ENCODE measurements around the gene DBP.

DBP gene

DNA sequence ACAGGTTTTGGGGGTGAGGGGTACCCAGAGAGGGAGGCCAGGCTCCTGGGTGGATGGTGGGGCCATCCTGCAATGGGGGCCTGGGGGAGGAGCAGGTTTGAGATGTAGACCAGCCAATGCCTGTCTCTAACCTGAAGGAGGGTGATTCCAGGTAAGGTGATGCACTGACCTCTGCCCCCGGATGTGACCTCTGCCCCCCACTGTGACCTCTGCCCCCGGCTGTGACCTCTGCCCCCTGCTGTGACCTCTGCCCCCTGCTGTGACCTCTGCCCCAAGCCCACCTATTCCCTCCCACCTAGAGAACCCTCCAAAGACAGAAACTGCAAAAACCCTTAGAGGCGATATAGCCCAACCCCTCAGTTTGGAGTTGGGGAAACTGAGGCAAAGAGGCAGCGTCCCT lies 40.9 kb downstream of the DBP start:
- no peaks in the 10 kb centered on the region for H4K20me1 ChIP-seq (ENCODE audit: low read depth, low read length)
- H3K27ac ChIP-seq (ENCODE audit: low read depth, low read length) = no peak overlapping the region
- no peaks in the 10 kb centered on the region for H3F3A ChIP-seq (ENCODE audit: insufficient read depth)
- H3K4me2 ChIP-seq (ENCODE audit: low read depth, low read length, poor library complexity, severe bottlenecking) = no peak overlapping the region
- H3K9me2 ChIP-seq (replicated peaks; ENCODE audit: insufficient read depth, low read length) = no peaks in the 10 kb centered on the region
- no peak overlapping the region for H3K4me3 ChIP-seq (ENCODE audit: insufficient read depth, low read length, poor library complexity, severe bottlenecking)
- no peaks in the 10 kb centered on the region for H3K9me3 ChIP-seq (ENCODE audit: insufficient read depth, low read length)
- no peak overlapping the region for H3K9ac ChIP-seq (ENCODE audit: low read length)
- no peak overlapping the region for H2AFZ ChIP-seq (ENCODE audit: low read depth, low read length, severe bottlenecking)
- H3K27me3 ChIP-seq (ENCODE audit: low read length) = no peaks in the 10 kb centered on the region
- H3K36me3 ChIP-seq (ENCODE audit: low read length) = no peaks in the 10 kb centered on the region
- H3K79me2 ChIP-seq (ENCODE audit: insufficient read depth, low read length) = no peaks in the 10 kb centered on the region
- TF ChIP-seq, protein P1, sequence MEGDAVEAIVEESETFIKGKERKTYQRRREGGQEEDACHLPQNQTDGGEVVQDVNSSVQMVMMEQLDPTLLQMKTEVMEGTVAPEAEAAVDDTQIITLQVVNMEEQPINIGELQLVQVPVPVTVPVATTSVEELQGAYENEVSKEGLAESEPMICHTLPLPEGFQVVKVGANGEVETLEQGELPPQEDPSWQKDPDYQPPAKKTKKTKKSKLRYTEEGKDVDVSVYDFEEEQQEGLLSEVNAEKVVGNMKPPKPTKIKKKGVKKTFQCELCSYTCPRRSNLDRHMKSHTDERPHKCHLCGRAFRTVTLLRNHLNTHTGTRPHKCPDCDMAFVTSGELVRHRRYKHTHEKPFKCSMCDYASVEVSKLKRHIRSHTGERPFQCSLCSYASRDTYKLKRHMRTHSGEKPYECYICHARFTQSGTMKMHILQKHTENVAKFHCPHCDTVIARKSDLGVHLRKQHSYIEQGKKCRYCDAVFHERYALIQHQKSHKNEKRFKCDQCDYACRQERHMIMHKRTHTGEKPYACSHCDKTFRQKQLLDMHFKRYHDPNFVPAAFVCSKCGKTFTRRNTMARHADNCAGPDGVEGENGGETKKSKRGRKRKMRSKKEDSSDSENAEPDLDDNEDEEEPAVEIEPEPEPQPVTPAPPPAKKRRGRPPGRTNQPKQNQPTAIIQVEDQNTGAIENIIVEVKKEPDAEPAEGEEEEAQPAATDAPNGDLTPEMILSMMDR (IDR thresholded peaks at IDR 0.05; ENCODE audit: insufficient read depth, low read length, poor library complexity, severe bottlenecking) = no peak
- no peak for TF ChIP-seq EZH2phosphoT487 (conservative IDR thresholded peaks at IDR 0.05; ENCODE audit: low read length)

DNA sequence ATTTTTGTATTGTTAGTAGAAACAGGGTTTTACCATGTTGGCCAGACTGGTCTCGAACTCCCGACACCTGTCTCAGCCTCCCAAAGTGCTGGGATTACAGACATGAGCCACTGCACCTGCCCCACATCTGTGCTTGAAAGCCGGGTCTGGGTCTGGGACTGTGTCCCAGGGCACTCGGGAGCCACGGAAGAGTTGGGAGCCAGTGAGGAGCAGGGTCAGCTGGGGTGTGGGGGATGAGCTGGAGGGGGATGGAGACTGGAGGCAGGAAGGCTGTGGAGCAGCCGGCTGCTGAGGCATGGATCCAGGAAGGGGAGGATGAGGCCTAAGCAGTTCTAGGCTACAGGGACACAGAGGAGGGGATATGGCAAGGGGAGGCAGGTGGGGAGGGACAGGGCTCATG lies 41.3 kb downstream of the DBP start:
- no peaks in the 10 kb centered on the region for H3K9me3 ChIP-seq (ENCODE audit: insufficient read depth, low read length)
- H3F3A ChIP-seq (ENCODE audit: insufficient read depth) = no peaks in the 10 kb centered on the region
- H3K36me3 ChIP-seq (ENCODE audit: low read length) = no peaks in the 10 kb centered on the region
- no peaks in the 10 kb centered on the region for H3K27me3 ChIP-seq (ENCODE audit: low read length)
- no peaks in the 10 kb centered on the region for H3K9me2 ChIP-seq (replicated peaks; ENCODE audit: insufficient read depth, low read length)
- no peak overlapping the region for H2AFZ ChIP-seq (ENCODE audit: low read depth, low read length, severe bottlenecking)
- TF ChIP-seq, protein P1 (IDR thresholded peaks at IDR 0.05; ENCODE audit: insufficient read depth, low read length, poor library complexity, severe bottlenecking) = no peak
- TF ChIP-seq EZH2phosphoT487 (conservative IDR thresholded peaks at IDR 0.05; ENCODE audit: low read length) = no peak
- no peak overlapping the region for H3K27ac ChIP-seq (ENCODE audit: low read depth, low read length)
- no peaks in the 10 kb centered on the region for H4K20me1 ChIP-seq (ENCODE audit: low read depth, low read length)
- H3K4me2 ChIP-seq (ENCODE audit: low read depth, low read length, poor library complexity, severe bottlenecking) = no peak overlapping the region
- H3K4me3 ChIP-seq (ENCODE audit: insufficient read depth, low read length, poor library complexity, severe bottlenecking) = no peak overlapping the region
- no peaks in the 10 kb centered on the region for H3K79me2 ChIP-seq (ENCODE audit: insufficient read depth, low read length)
- no peak overlapping the region for H3K9ac ChIP-seq (ENCODE audit: low read length)

DNA sequence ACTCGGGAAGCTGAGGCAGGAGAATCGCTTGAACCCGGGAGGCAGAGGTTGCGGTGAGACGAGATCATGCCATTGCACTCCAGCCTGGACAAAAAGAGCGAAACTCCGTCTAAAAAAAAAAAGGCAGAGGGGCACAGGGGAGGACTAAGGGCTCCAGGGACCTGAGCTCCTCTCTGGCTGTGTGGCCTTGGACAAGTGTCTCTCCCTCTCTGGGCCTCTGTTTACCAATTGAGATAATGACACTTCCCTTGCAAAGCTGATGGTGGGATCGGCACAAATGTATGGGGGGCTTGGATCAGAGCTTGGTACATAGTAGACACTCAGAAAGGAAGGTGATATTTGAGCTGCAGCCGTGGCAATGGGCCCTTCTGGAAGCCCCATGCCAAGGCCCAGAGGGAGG lies 42.0 kb downstream of the DBP start:
- H3K9ac ChIP-seq (ENCODE audit: low read length) = no peak overlapping the region
- no peaks in the 10 kb centered on the region for H3K27me3 ChIP-seq (ENCODE audit: low read length)
- no peaks in the 10 kb centered on the region for H4K20me1 ChIP-seq (ENCODE audit: low read depth, low read length)
- H3K4me3 ChIP-seq (ENCODE audit: insufficient read depth, low read length, poor library complexity, severe bottlenecking) = no peak overlapping the region
- H3K9me3 ChIP-seq (ENCODE audit: insufficient read depth, low read length) = no peaks in the 10 kb centered on the region
- H3K27ac ChIP-seq (ENCODE audit: low read depth, low read length) = no peak overlapping the region
- H2AFZ ChIP-seq (ENCODE audit: low read depth, low read length, severe bottlenecking) = no peak overlapping the region
- no peak for TF ChIP-seq EZH2phosphoT487 (conservative IDR thresholded peaks at IDR 0.05; ENCODE audit: low read length)
- TF ChIP-seq, protein P1 (IDR thresholded peaks at IDR 0.05; ENCODE audit: insufficient read depth, low read length, poor library complexity, severe bottlenecking) = no peak
- no peaks in the 10 kb centered on the region for H3F3A ChIP-seq (ENCODE audit: insufficient read depth)
- H3K36me3 ChIP-seq (ENCODE audit: low read length) = no peaks in the 10 kb centered on the region
- no peak overlapping the region for H3K4me2 ChIP-seq (ENCODE audit: low read depth, low read length, poor library complexity, severe bottlenecking)
- H3K9me2 ChIP-seq (replicated peaks; ENCODE audit: insufficient read depth, low read length) = no peaks in the 10 kb centered on the region
- no peaks in the 10 kb centered on the region for H3K79me2 ChIP-seq (ENCODE audit: insufficient read depth, low read length)
